ACC112 (cell line): ENCODE results near the gene NUAK1.

Experiments
- H2AFZ ChIP-seq: fragments of 200-600 bp; sonication (generic); one replicate; pipeline ENCODE4 v1.6.0; 2017; ENCODE audit warnings: antibody characterized with exemption, low read length; ENCODE audit not compliant: unreplicated experiment
- H3K27ac ChIP-seq: fragments of 200-600 bp; sonication (generic); 2 replicates; pipeline ENCODE4 v1.5.1; 2014; ENCODE audit warnings: low read depth, mild to moderate bottlenecking, antibody characterized with exemption, low read length, moderate library complexity
- H3K27me3 ChIP-seq: fragments of 200-600 bp; sonication (generic); 2 replicates; pipeline ENCODE4 v1.6.1; 2014; ENCODE audit warnings: mild to moderate bottlenecking, antibody characterized with exemption, low read length, moderate library complexity, mixed read lengths; ENCODE audit not compliant: insufficient read depth
- H3K36me3 ChIP-seq: fragments of 200-600 bp; sonication (generic); 2 replicates; pipeline ENCODE4 v1.6.1; 2016; ENCODE audit warnings: mild to moderate bottlenecking, antibody characterized with exemption, low read length, moderate library complexity, mixed read lengths; ENCODE audit not compliant: insufficient read depth
- H3K4me1 ChIP-seq: fragments of 200-600 bp; sonication (generic); one replicate; pipeline ENCODE4 v1.6.1; 2016; ENCODE audit warnings: low read length, mixed read lengths; ENCODE audit not compliant: insufficient read depth, unreplicated experiment, control insufficient read depth
- H3K4me3 ChIP-seq: fragments of 200-600 bp; sonication (generic); 2 replicates; pipeline ENCODE4 v1.5.1; 2014; ENCODE audit warnings: mild to moderate bottlenecking, low read depth, low read length
- H3K79me2 ChIP-seq: fragments of 200-600 bp; sonication (generic); one replicate; pipeline ENCODE4 v1.6.0; 2016; ENCODE audit warnings: low read length; ENCODE audit not compliant: control insufficient read depth, unreplicated experiment, insufficient read depth

NUAK1 gene

GRCh38 chr12:106119301-106119700 is 19.5 kb downstream of the NUAK1 start:
- no peaks in the 10 kb centered on the region for H3K27me3 ChIP-seq
- no peak overlapping the region for H3K4me3 ChIP-seq
- no peak overlapping the region for H3K27ac ChIP-seq
- H3K79me2 ChIP-seq = peaks cover 1% of the 10 kb centered on the region
- H3K36me3 ChIP-seq = no peaks in the 10 kb centered on the region
- H3K4me1 ChIP-seq = peaks cover 3% of the 10 kb centered on the region
- H2AFZ ChIP-seq = no peak overlapping the region

GRCh38 chr12:106118381-106119130 is 20.2 kb downstream of the NUAK1 start:
- Histone ChIP-seq H3K4me3 (no peak overlapping the region), H3K4me1 (peaks cover 10% of the 10 kb centered on the region), H3K36me3 (no peaks in the 10 kb centered on the region), H3K79me2 (no peaks in the 10 kb centered on the region), H3K27ac (no peak overlapping the region), H3K27me3 (no peaks in the 10 kb centered on the region), H2AFZ (no peak overlapping the region)

- Histone ChIP-seq H2AFZ (no peak overlapping the region), H3K4me3 (no peak overlapping the region), H3K36me3 (no peaks in the 10 kb centered on the region), H3K27me3 (no peaks in the 10 kb centered on the region), H3K27ac (no peak overlapping the region), H3K4me1 (peaks cover 28% of the 10 kb centered on the region), H3K79me2 (no peaks in the 10 kb centered on the region)
Observed at GRCh38 chr12:106115440-106115839, 23.3 kb downstream of the NUAK1 start.

- Histone ChIP-seq H3K27me3 (no peaks in the 10 kb centered on the region), H3K27ac (no peak overlapping the region), H3K4me3 (no peak overlapping the region), H2AFZ (peak overlapping the region; percentile 58), H3K4me1 (peaks cover 28% of the 10 kb centered on the region), H3K79me2 (no peaks in the 10 kb centered on the region), H3K36me3 (no peaks in the 10 kb centered on the region)
Observed at GRCh38 chr12:106114447-106115068, 24.2 kb downstream of the NUAK1 start.

DNA sequence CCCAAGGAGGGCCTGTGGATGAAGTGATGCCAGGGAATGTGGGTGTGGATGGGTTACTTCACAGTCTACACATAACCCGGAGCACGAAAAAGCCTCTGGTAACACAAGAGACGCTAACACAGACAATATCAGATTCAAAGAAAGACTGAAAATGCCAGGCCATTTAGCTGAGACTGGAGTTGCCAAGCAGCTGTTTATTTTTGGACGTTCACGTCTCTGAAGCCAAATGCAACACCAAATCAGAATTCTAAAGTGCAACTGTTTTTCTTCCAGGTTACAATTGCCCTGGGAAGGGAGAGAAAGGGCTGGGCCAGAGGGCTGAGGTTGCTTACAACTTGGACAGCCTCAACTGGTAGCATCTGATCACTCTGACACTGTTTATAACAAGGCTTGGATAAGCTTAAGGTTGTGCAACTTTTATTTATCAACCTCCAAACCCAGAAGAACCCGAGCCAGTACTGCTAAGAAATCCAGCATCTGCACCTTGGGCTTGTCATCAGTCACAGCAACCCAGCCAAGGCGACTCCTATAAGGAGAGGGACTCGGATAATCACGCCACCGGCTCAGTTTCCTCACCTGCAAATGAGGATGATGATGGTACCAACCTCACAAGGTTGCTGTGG is 24.8 kb downstream of the NUAK1 start:
- Histone ChIP-seq H3K27me3 (no peaks in the 10 kb centered on the region), H3K27ac (no peak overlapping the region), H3K36me3 (no peaks in the 10 kb centered on the region), H3K79me2 (no peaks in the 10 kb centered on the region), H3K4me3 (no peak overlapping the region), H3K4me1 (peaks cover 32% of the 10 kb centered on the region), H2AFZ (no peak overlapping the region)

DNA sequence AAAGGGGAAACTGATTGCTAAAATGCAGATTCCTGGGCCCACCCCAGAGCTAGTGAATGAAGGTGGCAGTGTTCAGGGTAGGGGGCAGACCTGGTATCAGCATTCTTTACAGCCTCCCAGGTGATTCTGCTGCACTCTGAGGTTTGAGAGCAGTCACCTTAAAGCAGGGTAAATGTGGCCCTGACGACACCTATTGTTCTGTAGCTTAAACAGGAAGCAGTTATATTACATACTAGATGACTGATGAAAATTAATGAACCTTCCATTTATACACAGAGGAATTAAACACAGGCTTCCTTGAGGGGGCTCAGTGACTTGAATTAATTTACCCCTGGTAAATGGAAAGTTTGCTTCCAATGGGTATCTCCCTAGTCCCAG is 25.3 kb downstream of the NUAK1 start:
- Histone ChIP-seq H3K36me3 (no peaks in the 10 kb centered on the region), H3K4me1 (peaks cover 37% of the 10 kb centered on the region), H3K79me2 (no peaks in the 10 kb centered on the region), H2AFZ (no peak overlapping the region), H3K27ac (no peak overlapping the region), H3K27me3 (no peaks in the 10 kb centered on the region), H3K4me3 (no peak overlapping the region)

GRCh38 chr12:106113042-106113441 is 25.7 kb downstream of the NUAK1 start:
- Histone ChIP-seq H2AFZ (no peak overlapping the region), H3K36me3 (no peaks in the 10 kb centered on the region), H3K79me2 (no peaks in the 10 kb centered on the region), H3K4me1 (peaks cover 41% of the 10 kb centered on the region), H3K27me3 (no peaks in the 10 kb centered on the region), H3K4me3 (no peak overlapping the region), H3K27ac (peak overlapping the region; percentile 47; the same call in 1 of the 2 replicates)

DNA sequence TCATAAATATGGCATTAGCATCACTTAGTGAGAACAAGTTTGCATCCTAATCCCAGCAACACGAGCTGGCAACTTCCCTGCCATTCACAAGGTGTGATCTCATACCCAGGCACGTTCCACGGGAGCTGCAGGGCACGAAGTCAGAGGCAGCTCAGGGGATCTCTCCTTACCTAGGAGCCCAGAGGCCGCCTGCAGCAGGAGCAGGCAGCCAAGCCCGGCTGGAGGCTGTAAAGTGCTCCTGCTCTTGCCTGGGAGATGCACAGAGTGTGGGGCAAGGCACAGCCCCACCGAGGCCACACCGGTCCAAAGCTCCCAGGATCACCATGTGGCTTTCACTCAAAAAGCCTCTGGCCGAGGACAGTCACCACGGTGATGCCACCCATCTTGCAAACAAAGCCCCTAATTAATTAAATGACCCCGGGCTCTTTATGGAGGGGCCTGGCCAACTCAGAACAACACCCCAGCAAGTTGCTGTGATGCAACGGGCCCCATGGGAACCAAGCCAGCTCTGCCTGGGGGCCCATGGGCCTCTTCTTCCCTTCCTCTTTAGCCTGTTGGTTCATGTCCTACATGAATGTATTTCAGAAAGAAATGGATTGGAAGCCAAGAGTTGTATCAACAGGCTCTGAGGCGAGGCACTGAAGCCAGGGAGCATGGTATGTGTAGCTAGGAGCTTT is 26.5 kb downstream of the NUAK1 start:
- Histone ChIP-seq H3K4me1 (peaks cover 49% of the 10 kb centered on the region), H2AFZ (no peak overlapping the region), H3K4me3 (no peak overlapping the region), H3K79me2 (no peaks in the 10 kb centered on the region), H3K27ac (peak overlapping the region; percentile 47; the same call in 1 of the 2 replicates), H3K36me3 (no peaks in the 10 kb centered on the region), H3K27me3 (no peaks in the 10 kb centered on the region)

DNA sequence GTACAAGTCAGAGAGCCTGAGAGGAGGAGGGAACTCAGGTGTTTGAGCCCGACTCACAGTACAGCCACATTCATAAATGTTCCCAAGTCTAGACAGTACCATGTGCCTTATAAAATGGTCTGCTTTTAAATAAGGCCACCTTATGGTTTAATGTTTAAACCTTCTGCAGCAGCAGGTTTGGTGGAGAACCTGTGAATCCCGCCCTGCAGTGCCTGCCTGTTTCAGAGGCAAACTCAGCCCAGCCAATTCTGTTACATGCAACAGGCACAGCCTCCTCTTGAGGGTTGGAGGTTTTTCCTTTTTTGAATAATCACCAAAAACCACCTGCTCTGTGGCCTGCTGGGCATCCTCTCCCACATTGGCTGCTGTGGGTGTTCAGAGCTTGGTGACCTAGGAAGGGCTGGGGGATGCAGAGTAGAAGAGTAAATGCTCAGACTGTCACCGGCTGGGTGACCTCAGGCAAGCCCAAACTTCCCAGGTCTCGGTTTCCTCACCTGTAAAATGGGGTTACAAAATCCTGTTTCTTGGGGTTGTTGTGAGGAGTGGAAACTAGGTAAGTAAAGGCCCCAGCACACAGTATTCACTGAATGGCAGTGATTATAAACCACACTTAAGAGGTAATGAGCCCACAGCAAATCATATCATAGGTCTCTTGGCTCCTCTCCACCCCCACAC is 28.0 kb downstream of the NUAK1 start:
- no peak overlapping the region for H3K27ac ChIP-seq
- no peaks in the 10 kb centered on the region for H3K36me3 ChIP-seq
- H3K27me3 ChIP-seq = no peaks in the 10 kb centered on the region
- no peak overlapping the region for H2AFZ ChIP-seq
- no peak overlapping the region for H3K4me3 ChIP-seq
- peaks cover 62% of the 10 kb centered on the region for H3K4me1 ChIP-seq
- H3K79me2 ChIP-seq = no peaks in the 10 kb centered on the region

GRCh38 chr12:106109168-106109910 is 29.4 kb downstream of the NUAK1 start:
- Histone ChIP-seq H3K27me3 (no peaks in the 10 kb centered on the region), H3K36me3 (no peaks in the 10 kb centered on the region), H3K79me2 (no peaks in the 10 kb centered on the region), H3K4me1 (peaks cover 59% of the 10 kb centered on the region), H3K27ac (no peak overlapping the region), H2AFZ (no peak overlapping the region), H3K4me3 (no peak overlapping the region)
